ENCODE measurements around the gene SCG5. TPM values are rescaled to one million over a fixed set of nuclear protein-coding genes. Genes with fewer than 3 reads are reported as not detected.

Gene SCG5
- total RNA-seq, 2 experiments from 2014 or later, result 2.8 to 3.0 TPM

- H3K4me3 Mint-ChIP-seq, result peak overlapping the region; percentile 38
- H3K36me3 Mint-ChIP-seq (ENCODE audit: low read depth), result no peaks in the 10 kb centered on the region
- POLR2A ChIA-PET, result no interaction called here
- H3K27ac Mint-ChIP-seq, result no peak overlapping the region
- H3K4me1 Mint-ChIP-seq (ENCODE audit: low read depth), result peaks cover 35% of the 10 kb centered on the region
- peak; percentile 37 for DNase-seq
- CTCF ChIA-PET, result no interaction called here
- H3K27me3 Mint-ChIP-seq (ENCODE audit: low read depth), result peaks cover 66% of the 10 kb centered on the region
- ATAC-seq, result peak; percentile 49
- H3K9me3 Mint-ChIP-seq (ENCODE audit: insufficient read depth), result no peaks in the 10 kb centered on the region
Measured at GRCh38 chr15:32718821-32719716, 77.6 kb downstream of the SCG5 start.

GRCh38 chr15:32721596-32721995, 80.1 kb downstream of the SCG5 start:
- ATAC-seq (no peak), DNase-seq (no peak)
- Mint-ChIP-seq H3K36me3 (ENCODE audit: low read depth) (peaks cover 2% of the 10 kb centered on the region), H3K27me3 (ENCODE audit: low read depth) (peaks cover 65% of the 10 kb centered on the region), H3K4me3 (no peak overlapping the region), H3K9me3 (ENCODE audit: insufficient read depth) (peaks cover 8% of the 10 kb centered on the region), H3K4me1 (ENCODE audit: low read depth) (peaks cover 34% of the 10 kb centered on the region), H3K27ac (no peak overlapping the region)
- CTCF ChIA-PET, result interaction anchor here (1.3 kb wide), 1 partner anchor 60 kb away, joined by 3 read pairs; no protein-coding TSS in a partner anchor
- POLR2A ChIA-PET, result no interaction called here

- H3K9me3 Mint-ChIP-seq (ENCODE audit: insufficient read depth), result peaks cover 8% of the 10 kb centered on the region
- H3K27me3 Mint-ChIP-seq (ENCODE audit: low read depth), result peaks cover 62% of the 10 kb centered on the region
- CTCF ChIA-PET, result interaction anchor here (1.3 to 1.6 kb wide), 2 partner anchors 16 to 60 kb away, joined by 3 read pairs; no protein-coding TSS in a partner anchor
Measured at GRCh38 chr15:32722136-32722535, 80.6 kb downstream of the SCG5 start.

DNA sequence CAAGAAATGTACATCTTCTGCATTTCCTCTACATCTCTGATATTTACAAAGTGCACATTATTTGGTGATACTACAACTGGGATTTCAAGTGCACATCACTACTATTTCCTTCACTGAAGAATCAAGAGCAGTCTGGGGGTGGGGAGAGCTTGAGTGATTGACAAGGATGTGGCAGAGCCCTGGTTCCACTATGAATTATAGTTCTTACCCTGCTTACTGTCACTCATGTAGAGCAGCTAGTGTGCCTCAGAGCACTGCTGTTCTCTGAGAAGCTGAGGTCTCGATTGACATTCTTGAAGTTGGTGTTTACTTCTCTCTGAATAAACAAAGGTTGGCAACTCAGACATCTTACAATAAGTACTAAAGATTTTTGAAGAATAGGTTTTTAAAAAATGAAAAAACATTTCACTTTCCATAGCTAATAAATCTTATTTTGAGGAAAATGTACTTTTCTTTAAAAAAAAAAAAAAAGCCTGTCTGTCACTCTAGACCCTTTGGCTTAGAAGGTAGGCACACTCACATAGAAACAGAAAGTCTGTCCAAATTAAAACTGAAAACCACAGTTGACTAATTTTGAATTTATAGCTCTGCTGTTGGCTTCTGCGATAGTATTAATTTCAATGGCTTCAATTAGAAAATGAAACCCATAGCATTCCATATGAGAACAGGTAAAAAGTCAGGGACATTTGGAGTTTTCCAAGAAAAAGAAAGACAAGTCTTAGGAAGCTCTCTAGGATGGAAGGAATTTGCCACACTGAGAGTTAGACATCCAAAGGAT, 81.8 kb downstream of the SCG5 start:
- ATAC-seq, result peak; percentile 39
- peaks cover 58% of the 10 kb centered on the region for H3K27me3 Mint-ChIP-seq (ENCODE audit: low read depth)
- peaks cover 2% of the 10 kb centered on the region for H3K36me3 Mint-ChIP-seq (ENCODE audit: low read depth)
- peaks cover 25% of the 10 kb centered on the region for H3K4me1 Mint-ChIP-seq (ENCODE audit: low read depth)
- no peak overlapping the region for H3K27ac Mint-ChIP-seq
- DNase-seq, result peak; percentile 30
- H3K4me3 Mint-ChIP-seq, result no peak overlapping the region
- ChIA-PET CTCF (interaction anchor here (1.6 kb wide), 1 partner anchor 17 kb away, joined by 3 read pairs; no protein-coding TSS in a partner anchor), POLR2A (no interaction called here)
- peaks cover 8% of the 10 kb centered on the region for H3K9me3 Mint-ChIP-seq (ENCODE audit: insufficient read depth)

More at GRCh38 chr15:32722136-32722535, 80.6 kb downstream of the SCG5 start:
- H3K4me3 Mint-ChIP-seq, result no peak overlapping the region
- DNase-seq, result no peak
- POLR2A ChIA-PET, result no interaction called here
- no peak for ATAC-seq
- H3K27ac Mint-ChIP-seq, result no peak overlapping the region
- peaks cover 29% of the 10 kb centered on the region for H3K4me1 Mint-ChIP-seq (ENCODE audit: low read depth)
- peaks cover 2% of the 10 kb centered on the region for H3K36me3 Mint-ChIP-seq (ENCODE audit: low read depth)

DNA sequence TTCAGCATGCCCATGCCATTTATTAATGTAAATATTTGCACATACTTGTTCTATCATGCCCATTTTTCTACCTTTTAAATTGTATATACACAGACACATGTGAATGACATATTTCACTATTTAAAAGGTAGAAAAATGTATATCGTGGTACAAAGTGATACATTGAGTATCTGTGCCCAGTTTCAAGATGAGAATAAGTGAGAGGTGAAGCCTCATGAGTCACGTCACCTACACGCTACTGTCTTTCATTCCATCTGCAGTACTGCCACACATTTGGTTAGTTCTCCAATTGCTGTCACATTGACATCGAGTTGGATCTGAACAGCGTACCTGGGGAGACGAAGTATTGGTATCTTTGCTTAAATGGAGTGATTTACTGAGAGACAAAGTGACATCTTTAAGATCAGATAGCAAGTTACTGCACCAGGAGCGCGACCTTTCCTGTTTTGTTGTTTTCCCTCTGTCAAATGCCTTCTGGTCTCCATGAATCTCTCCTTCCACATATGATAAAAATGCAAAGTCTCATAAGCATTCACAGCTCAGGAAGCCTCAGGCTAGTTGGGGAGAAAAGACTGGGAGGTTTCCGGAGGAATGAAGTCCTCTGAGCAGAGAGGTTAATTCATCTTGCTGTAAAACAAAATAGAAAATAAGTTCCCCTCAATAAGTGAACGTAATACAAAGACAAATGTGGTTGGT, 88.3 kb downstream of the SCG5 start:
- DNase-seq (no peak), ATAC-seq (no peak)
- Mint-ChIP-seq H3K4me1 (ENCODE audit: low read depth) (no peaks in the 10 kb centered on the region), H3K9me3 (ENCODE audit: insufficient read depth) (peaks cover 8% of the 10 kb centered on the region), H3K27me3 (ENCODE audit: low read depth) (peaks cover 47% of the 10 kb centered on the region), H3K27ac (no peak overlapping the region), H3K4me3 (no peak overlapping the region), H3K36me3 (ENCODE audit: low read depth) (peaks cover 2% of the 10 kb centered on the region)
- CTCF ChIA-PET, result interaction anchor here (1.5 kb wide), 1 partner anchor 67 kb away, joined by 4 read pairs; no protein-coding TSS in a partner anchor
- POLR2A ChIA-PET, result no interaction called here

GRCh38 chr15:32730677-32731654, 89.5 kb downstream of the SCG5 start:
- ATAC-seq (no peak), DNase-seq (no peak)
- H3K4me1 Mint-ChIP-seq (ENCODE audit: low read depth), result no peaks in the 10 kb centered on the region
- peaks cover 5% of the 10 kb centered on the region for H3K9me3 Mint-ChIP-seq (ENCODE audit: insufficient read depth)
- H3K27ac Mint-ChIP-seq, result no peak overlapping the region
- H3K4me3 Mint-ChIP-seq, result no peak overlapping the region
- peaks cover 44% of the 10 kb centered on the region for H3K27me3 Mint-ChIP-seq (ENCODE audit: low read depth)
- ChIA-PET CTCF (no interaction called here), POLR2A (no interaction called here)
- peaks cover 2% of the 10 kb centered on the region for H3K36me3 Mint-ChIP-seq (ENCODE audit: low read depth)

DNA sequence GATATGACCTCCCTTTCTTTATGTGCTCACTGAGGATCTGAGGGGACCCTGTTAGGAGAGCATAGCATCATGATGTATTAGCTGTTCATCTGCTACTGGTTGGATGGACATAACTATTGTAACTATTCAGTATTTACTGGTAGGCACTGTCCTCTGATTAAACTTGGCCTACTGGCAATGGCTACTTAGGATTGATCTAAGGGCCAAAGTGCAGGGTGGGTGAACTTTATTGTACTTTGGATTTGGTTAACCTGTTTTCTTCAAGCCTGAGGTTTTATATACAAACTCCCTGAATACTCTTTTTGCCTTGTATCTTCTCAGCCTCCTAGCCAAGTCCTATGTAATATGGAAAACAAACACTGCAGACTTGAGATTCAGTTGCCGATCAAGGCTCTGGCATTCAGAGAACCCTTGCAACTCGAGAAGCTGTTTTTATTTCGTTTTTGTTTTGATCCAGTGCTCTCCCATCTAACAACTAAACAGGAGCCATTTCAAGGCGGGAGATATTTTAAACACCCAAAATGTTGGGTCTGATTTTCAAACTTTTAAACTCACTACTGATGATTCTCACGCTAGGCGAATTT, 91.2 kb downstream of the SCG5 start:
- no peak for DNase-seq

GRCh38 chr15:32733281-32733680, 91.8 kb downstream of the SCG5 start:
- ChIA-PET CTCF (no interaction called here), POLR2A (no interaction called here)
- H3K27ac Mint-ChIP-seq, result no peak overlapping the region
- H3K36me3 Mint-ChIP-seq (ENCODE audit: low read depth), result no peaks in the 10 kb centered on the region
- no peaks in the 10 kb centered on the region for H3K4me1 Mint-ChIP-seq (ENCODE audit: low read depth)
- DNase-seq (no peak), ATAC-seq (no peak)
- H3K9me3 Mint-ChIP-seq (ENCODE audit: insufficient read depth), result no peaks in the 10 kb centered on the region
- H3K4me3 Mint-ChIP-seq, result no peak overlapping the region
- peaks cover 40% of the 10 kb centered on the region for H3K27me3 Mint-ChIP-seq (ENCODE audit: low read depth)

More for the DNA sequence above, 91.2 kb downstream of the SCG5 start:
- no peak for ATAC-seq
- Mint-ChIP-seq H3K27me3 (ENCODE audit: low read depth) (peaks cover 42% of the 10 kb centered on the region), H3K9me3 (ENCODE audit: insufficient read depth) (no peaks in the 10 kb centered on the region), H3K4me3 (no peak overlapping the region), H3K27ac (no peak overlapping the region), H3K4me1 (ENCODE audit: low read depth) (no peaks in the 10 kb centered on the region), H3K36me3 (ENCODE audit: low read depth) (no peaks in the 10 kb centered on the region)
- POLR2A ChIA-PET, result no interaction called here
- CTCF ChIA-PET, result no interaction called here

GRCh38 chr15:32735989-32736700, 94.6 kb downstream of the SCG5 start:
- no peaks in the 10 kb centered on the region for H3K4me1 Mint-ChIP-seq (ENCODE audit: low read depth)

DNA sequence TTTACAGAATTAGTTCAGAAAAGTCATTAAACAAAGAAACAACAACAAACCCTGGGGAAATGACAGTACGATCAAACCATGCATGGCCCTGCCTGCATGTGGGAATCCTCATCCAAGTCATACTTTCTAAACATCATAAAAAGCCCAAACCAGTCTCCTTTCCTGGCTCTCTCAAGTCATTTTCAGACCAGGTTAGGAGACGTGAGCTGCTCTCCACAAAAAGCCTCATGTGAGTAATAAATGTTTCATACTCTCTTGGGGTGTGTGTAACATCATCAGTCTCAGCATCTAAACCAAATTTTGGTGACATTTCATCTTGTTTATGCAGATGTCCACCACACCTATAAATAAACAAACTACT, 95.2 kb downstream of the SCG5 start:
- ChIA-PET POLR2A (no interaction called here), CTCF (interaction anchor here (1.1 kb wide), 1 partner anchor 107 kb away, joined by 3 read pairs; no protein-coding TSS in a partner anchor)
- H3K27me3 Mint-ChIP-seq (ENCODE audit: low read depth), result peaks cover 38% of the 10 kb centered on the region
- no peak overlapping the region for H3K27ac Mint-ChIP-seq
- no peaks in the 10 kb centered on the region for H3K36me3 Mint-ChIP-seq (ENCODE audit: low read depth)
- H3K4me1 Mint-ChIP-seq (ENCODE audit: low read depth), result no peaks in the 10 kb centered on the region
- no peaks in the 10 kb centered on the region for H3K9me3 Mint-ChIP-seq (ENCODE audit: insufficient read depth)
- H3K4me3 Mint-ChIP-seq, result no peak overlapping the region
- ATAC-seq (no peak), DNase-seq (no peak)

More at GRCh38 chr15:32735989-32736700, 94.6 kb downstream of the SCG5 start:
- H3K27me3 Mint-ChIP-seq (ENCODE audit: low read depth), result peaks cover 41% of the 10 kb centered on the region
- POLR2A ChIA-PET, result no interaction called here
- no peak overlapping the region for H3K27ac Mint-ChIP-seq
- no peak for ATAC-seq
- no peak overlapping the region for H3K4me3 Mint-ChIP-seq
- no peak for DNase-seq
- H3K9me3 Mint-ChIP-seq (ENCODE audit: insufficient read depth), result no peaks in the 10 kb centered on the region
- CTCF ChIA-PET, result interaction anchor here (1.1 kb wide), 1 partner anchor 108 kb away, joined by 3 read pairs; no protein-coding TSS in a partner anchor
- H3K36me3 Mint-ChIP-seq (ENCODE audit: low read depth), result no peaks in the 10 kb centered on the region
